Fibroblast of villous mesenchyme (primary cell): ENCODE measurements around the gene NHS. TPM values are rescaled to one million over a fixed set of nuclear protein-coding genes. Genes with fewer than 3 reads are reported as not detected.
A peak's percentile ranks its signal among the peaks of the same experiment; 100 is the strongest.

Source experiments
- DNase-seq: peaks from one replicate; pipeline ENCODE4 v3.0.0-alpha.2; 2010; ENCODE audit warnings: low read depth
- H3K4me3 ChIP-seq: 2 replicates; pipeline ENCODE4 v1.5.1; 2011; ENCODE audit warnings: low read depth, mild to moderate bottlenecking, low read length
- total RNA-seq: library from RNA; depleted of rRNA; stranded (reverse); fragments of >200 nt; gene quantifications from 2 replicates; pipeline ENCODE4 v1.2.3, GENCODE V29; 2012
- TF ChIP-seq, protein P1 (sequence below): IDR thresholded peaks from 2 replicates; pipeline ENCODE4 v1.5.1; 2012; ENCODE audit warnings: low read depth, mild to moderate bottlenecking, low read length; ENCODE audit not compliant: insufficient read depth

NHS gene
- total RNA-seq, 1 donor: 5.2 TPM

DNA sequence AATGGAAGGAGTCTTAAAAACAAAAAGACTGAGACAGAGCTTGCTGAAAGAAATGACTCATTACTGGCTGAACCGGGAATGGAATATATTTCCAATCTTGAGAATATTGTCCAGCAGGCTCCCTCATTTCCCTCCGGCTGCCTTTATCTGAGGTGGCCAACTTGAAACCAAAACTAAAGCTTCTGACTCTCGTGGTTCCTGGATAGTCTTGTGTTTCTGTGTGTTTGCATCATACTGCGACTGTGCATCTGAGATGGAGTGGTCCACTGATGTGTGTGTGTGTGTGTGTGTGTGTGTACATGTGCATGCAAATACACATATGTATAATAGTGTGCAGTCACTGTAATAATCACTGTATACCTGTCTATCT, 216.7 kb downstream of the NHS start:
- TF ChIP-seq, protein P1, sequence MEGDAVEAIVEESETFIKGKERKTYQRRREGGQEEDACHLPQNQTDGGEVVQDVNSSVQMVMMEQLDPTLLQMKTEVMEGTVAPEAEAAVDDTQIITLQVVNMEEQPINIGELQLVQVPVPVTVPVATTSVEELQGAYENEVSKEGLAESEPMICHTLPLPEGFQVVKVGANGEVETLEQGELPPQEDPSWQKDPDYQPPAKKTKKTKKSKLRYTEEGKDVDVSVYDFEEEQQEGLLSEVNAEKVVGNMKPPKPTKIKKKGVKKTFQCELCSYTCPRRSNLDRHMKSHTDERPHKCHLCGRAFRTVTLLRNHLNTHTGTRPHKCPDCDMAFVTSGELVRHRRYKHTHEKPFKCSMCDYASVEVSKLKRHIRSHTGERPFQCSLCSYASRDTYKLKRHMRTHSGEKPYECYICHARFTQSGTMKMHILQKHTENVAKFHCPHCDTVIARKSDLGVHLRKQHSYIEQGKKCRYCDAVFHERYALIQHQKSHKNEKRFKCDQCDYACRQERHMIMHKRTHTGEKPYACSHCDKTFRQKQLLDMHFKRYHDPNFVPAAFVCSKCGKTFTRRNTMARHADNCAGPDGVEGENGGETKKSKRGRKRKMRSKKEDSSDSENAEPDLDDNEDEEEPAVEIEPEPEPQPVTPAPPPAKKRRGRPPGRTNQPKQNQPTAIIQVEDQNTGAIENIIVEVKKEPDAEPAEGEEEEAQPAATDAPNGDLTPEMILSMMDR: no peak
- H3K4me3 ChIP-seq: no peak overlapping the region
- peak; percentile 73 for DNase-seq

DNA sequence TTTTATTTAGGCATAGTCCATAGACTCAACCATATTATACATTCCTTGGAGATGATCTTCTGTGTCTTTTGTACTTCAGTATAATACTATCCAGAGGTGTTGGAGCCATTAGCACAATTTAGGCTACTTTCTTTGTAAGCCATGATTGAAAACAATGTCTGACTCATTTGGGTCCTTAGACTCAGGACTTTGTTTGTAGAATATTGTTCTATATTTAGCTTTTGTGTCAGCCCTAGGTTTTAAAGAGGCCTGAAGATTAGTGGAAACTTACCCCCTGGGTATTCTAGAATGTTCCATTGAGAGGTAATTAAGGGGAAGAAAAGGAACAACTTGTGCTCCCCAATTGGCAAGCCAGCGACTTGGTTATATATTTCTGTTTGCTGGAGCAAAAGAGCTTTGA, 217.1 kb downstream of the NHS start:
- TF ChIP-seq, protein P1: no peak
- no peak overlapping the region for H3K4me3 ChIP-seq
- DNase-seq: no peak

DNA sequence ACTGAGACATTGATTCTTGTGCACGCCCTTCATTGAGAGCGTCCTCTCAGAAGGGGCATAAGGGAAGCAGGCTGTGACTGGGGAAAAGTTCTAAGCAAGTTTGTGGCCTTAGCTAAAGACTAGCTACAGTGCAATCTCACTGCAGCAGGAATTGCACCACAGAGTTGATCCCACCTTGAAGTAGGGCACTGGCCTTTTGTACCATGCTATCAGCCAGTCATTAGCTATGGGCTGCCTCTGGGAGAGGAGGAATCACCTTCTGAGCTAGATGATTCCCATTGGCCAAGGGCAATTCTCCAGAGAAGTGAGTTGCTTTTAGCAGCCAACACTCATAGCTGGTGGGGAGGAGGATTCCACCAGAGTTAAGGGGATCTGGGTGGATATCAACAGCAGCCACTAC, 219.7 kb downstream of the NHS start:
- no peak for DNase-seq
- no peak overlapping the region for H3K4me3 ChIP-seq
- TF ChIP-seq, protein P1: no peak

DNA sequence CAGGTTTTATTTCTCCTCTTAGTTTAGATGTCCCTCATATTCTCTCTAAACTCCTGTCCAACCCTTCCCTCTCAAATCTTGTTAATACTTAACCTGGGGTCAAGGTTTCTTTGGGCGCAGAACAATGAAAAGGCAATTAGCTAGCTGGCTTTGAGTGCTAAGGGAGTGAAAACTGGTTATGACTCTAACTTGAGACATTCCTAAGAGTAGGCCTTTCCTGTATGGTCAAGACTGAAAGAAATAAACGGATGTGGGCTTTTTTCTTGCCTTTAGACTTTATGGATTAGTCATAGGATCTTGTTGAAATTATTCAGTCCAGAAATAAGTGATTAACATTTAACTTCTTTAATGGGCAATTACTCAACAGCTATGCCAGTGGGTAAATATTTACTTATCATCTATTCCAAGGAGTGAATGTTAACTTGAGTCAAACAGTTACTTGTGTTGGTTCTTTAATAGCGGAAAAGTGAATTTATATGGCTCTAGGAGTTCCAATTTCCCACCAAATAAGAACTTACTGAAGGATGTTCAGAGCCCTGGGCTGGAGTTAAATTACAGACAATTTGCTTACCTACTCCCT, 220.5 kb downstream of the NHS start:
- peak; percentile 59 for DNase-seq
- TF ChIP-seq, protein P1: no peak
- no peak overlapping the region for H3K4me3 ChIP-seq

DNA sequence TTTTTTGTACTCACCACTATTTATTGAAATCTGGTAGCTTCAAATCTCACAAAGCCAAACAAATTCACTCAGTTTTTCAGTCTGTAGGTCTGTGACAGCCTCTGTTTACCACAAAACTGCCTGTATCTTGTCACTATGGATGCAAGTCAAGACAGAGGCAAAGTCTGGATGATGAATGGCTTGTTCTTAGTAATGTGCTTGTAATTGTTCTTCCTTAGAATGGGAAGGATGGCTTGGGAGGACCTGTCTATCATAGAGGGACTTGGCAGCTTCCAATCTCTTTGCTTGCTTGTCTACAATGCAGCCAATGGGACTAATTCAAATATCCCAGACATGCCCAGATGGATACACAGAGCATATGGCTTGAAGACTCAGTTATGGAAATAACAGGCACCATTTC, 221.1 kb downstream of the NHS start:
- no peak overlapping the region for H3K4me3 ChIP-seq
- DNase-seq: no peak
- TF ChIP-seq, protein P1: no peak

DNA sequence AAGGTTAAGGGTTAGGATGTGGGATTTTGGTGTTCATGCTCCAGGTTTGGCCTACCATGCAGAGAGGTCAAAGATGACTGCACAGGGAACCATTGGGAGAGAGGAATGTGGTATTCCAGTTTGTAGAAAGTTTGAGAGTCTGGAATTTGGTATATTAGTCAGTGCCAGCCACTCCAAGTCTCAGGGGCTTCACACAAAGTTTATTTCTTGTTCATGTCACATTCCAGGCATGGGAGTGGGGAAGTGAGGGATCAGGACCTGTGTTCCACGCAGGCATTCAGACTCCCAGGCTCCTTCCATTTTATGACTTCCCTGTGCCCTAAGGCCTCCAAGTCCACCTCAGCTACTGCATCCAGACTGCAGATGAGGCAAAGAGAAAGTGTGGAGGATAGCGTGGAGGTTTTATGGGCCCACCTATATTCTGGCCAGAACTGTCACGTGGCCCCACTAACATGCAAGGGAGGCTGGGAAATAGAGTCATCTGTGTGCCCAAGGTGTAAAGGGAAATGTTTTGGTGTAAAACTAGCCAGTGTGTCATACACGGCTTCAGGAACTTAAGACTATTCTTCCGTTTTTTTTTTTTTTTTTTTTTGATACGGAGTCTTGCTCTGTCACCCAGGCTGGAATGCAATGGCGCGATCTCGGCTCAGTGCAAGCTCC, 221.7 kb downstream of the NHS start:
- no peak for DNase-seq
- TF ChIP-seq, protein P1: no peak
- no peak overlapping the region for H3K4me3 ChIP-seq

DNA sequence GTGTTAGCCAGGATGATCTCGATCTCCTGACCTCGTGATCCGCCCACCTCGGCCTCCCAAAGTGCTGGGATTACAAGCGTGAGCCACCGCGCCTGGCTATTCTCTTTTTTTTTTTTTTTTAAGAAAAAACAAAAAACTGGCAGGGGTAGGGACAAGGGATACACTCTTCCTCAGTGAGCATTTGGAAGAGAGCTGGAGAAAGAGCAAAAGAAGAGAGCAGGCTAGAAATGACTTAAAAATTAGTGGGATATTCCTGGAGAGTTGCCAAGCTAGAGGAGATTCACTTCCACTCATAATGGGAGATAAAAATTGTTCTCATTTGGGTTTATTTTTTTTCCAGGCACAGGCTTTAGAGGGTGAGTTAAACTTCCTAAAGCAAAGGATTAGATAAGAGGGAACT, 222.3 kb downstream of the NHS start:
- no peak overlapping the region for H3K4me3 ChIP-seq
- TF ChIP-seq, protein P1: no peak
- DNase-seq: no peak
